HepG2 (cell line): ENCODE data around the gene ZFP37. TPM values are rescaled to one million over a fixed set of nuclear protein-coding genes. Genes with fewer than 3 reads are reported as not detected.

ENCODE experiments used
- BCLAF1 ChIP-seq: fragments of 450-650 bp; IDR thresholded peaks from 2 replicates; pipeline ENCODE4 v1.6.1; 2017; ENCODE audit warnings: mild to moderate bottlenecking
- FOXP1 ChIP-seq, 2 experiments: fragments of 450-650 bp in 1 of 2; IDR thresholded peaks; 2 replicates each; pipeline ENCODE4 v1.6.1; 2017 to 2018; ENCODE audit warnings: antibody characterized with exemption in 1 of 2
- HNRNPK ChIP-seq: fragments of 200-400 bp; formaldehyde crosslinking; IDR thresholded peaks from 2 replicates; pipeline ENCODE4 v1.6.1; 2018; ENCODE audit warnings: low read length, low read depth, moderate library complexity, mild to moderate bottlenecking; ENCODE audit not compliant: poor library complexity, severe bottlenecking
- HOXD1 ChIP-seq: sonication (generic); formaldehyde crosslinking; IDR thresholded peaks from 2 replicates; pipeline ENCODE4 v1.5.0; 2020; ENCODE audit warnings: missing genetic modification reagents
- KAT8 ChIP-seq: IDR thresholded peaks from 2 replicates; pipeline ENCODE4 v1.6.1; 2016; ENCODE audit warnings: missing genetic modification reagents, missing compliant biosample characterization
- NR1H2 ChIP-seq: sonication (generic); formaldehyde crosslinking; IDR thresholded peaks from 2 replicates; pipeline ENCODE4 v1.8.1; 2022; ENCODE audit warnings: low read depth, missing genetic modification reagents, borderline replicate concordance
- NR2C2 ChIP-seq: sonication (generic); formaldehyde crosslinking; IDR thresholded peaks from 2 replicates; pipeline ENCODE4 v1.4.0; 2020; ENCODE audit warnings: missing genetic modification reagents, mild to moderate bottlenecking, moderate library complexity, borderline replicate concordance
- PCBP1 ChIP-seq: fragments of 200-400 bp; formaldehyde crosslinking; IDR thresholded peaks from 2 replicates; pipeline ENCODE4 v1.6.1; 2017; ENCODE audit warnings: mild to moderate bottlenecking, low read depth, low read length, borderline replicate concordance
- SMC3 ChIP-seq: IDR thresholded peaks from 2 replicates; pipeline ENCODE4 v1.6.1; 2011; ENCODE audit warnings: low read length, improper control_type of control experiment
- SOX13 ChIP-seq, 3 experiments: fragments of 450-650 bp in 1 of 3; sonication (generic) in 1 of 3; formaldehyde crosslinking in 1 of 3; IDR thresholded peaks in 2 of 3; conservative IDR thresholded peaks in 1 of 3; 2 replicates each; pipeline versions ENCODE4 v1.5.0 to v1.6.1; 2016 to 2020; ENCODE audit warnings: antibody characterized with exemption in 1 of 3, mild to moderate bottlenecking in 1 of 3, missing compliant biosample characterization in 1 of 3, missing genetic modification reagents in 1 of 3, moderate library complexity in 1 of 3
- TOPORS ChIP-seq: sonication (generic); formaldehyde crosslinking; IDR thresholded peaks from 2 replicates; pipeline ENCODE4 v1.8.0; 2023; ENCODE audit warnings: mild to moderate bottlenecking, missing genetic modification reagents
- U2AF1 ChIP-seq: fragments of 200-400 bp; formaldehyde crosslinking; optimal IDR thresholded peaks from 2 replicates; pipeline ENCODE3; 2017; ENCODE audit warnings: mild to moderate bottlenecking, low read depth, low read length
- ZBED4 ChIP-seq: sonication (generic); formaldehyde crosslinking; IDR thresholded peaks from 2 replicates; pipeline ENCODE4 v1.4.0; 2020; ENCODE audit warnings: missing genetic modification reagents, borderline replicate concordance
- ZBTB25 ChIP-seq: IDR thresholded peaks from 2 replicates; pipeline ENCODE4 v1.6.1; 2018; ENCODE audit warnings: missing genetic modification reagents
- ZNF180 ChIP-seq: sonication (generic); formaldehyde crosslinking; IDR thresholded peaks from 2 replicates; pipeline ENCODE4 v1.4.0; 2020; ENCODE audit warnings: low read depth, missing genetic modification reagents, borderline replicate concordance
- ZNF224 ChIP-seq: sonication (generic); formaldehyde crosslinking; IDR thresholded peaks from 2 replicates; pipeline ENCODE4 v1.5.0; 2020; ENCODE audit warnings: mild to moderate bottlenecking, missing genetic modification reagents
- ZNF263 ChIP-seq: sonication (generic); formaldehyde crosslinking; IDR thresholded peaks from 2 replicates; pipeline ENCODE4 v1.4.0; 2020; ENCODE audit warnings: missing genetic modification reagents
- ZNF576 ChIP-seq: sonication (generic); formaldehyde crosslinking; IDR thresholded peaks from 2 replicates; pipeline ENCODE4 v1.4.0; 2020; ENCODE audit warnings: mild to moderate bottlenecking, missing genetic modification reagents
- ZNF790 ChIP-seq: sonication (generic); formaldehyde crosslinking; IDR thresholded peaks from 2 replicates; pipeline ENCODE4 v1.8.0; 2022; ENCODE audit warnings: missing genetic modification reagents, mild to moderate bottlenecking, borderline replicate concordance
- ZSCAN30 ChIP-seq: sonication (generic); formaldehyde crosslinking; IDR thresholded peaks from 2 replicates; pipeline ENCODE4 v1.5.0; 2020; ENCODE audit warnings: mild to moderate bottlenecking, missing genetic modification reagents
- polyA plus RNA-seq, 8 experiments: library from polyadenylated mRNA; depleted of rRNA in 3 of 8; stranded (reverse) in 7 of 8; unstranded in 1 of 8; fragments of >200 nt; fragmentation: Illumina TruSeq in 4 of 8; extraction: Trizol in 4 of 8; gene quantifications; 2 replicates each; pipeline versions ENCODE4 v1.2.1 to v1.2.3, GENCODE V29; 2011 to 2016; ENCODE audit warnings: low read depth in 4 of 8, missing spikeins in 1 of 8, mixed read lengths in 1 of 8; ENCODE audit not compliant: insufficient read depth in 1 of 8
- total RNA-seq, 5 experiments: library from RNA; depleted of rRNA; stranded (reverse); fragments of >200 nt; fragmentation: Illumina TruSeq; extraction: Trizol; gene quantifications; 2 replicates each; pipeline ENCODE4 v1.2.3, GENCODE V29; 2016; ENCODE audit warnings: low read depth in 1 of 5

The ZFP37 gene
- total and polyA plus RNA-seq, 2 of the 13 experiments (the other 11 are each of a cell fraction or from before 2014, with no cell fraction given), result 1.1 to 3.7 TPM

GRCh38 chr9:113056191-113057106 lies at the start of gene ZFP37 (continued):
- TF ChIP-seq ZBED4 (CRISPR knock-in tag), result peak; percentile 94
- no peak for TF ChIP-seq ZNF790 (CRISPR knock-in tag)
- no peak for TF ChIP-seq SMC3
- 0 out of 2 replicates have a peak, but pooled peaks have one; percentile 74 for TF ChIP-seq ZNF224
- TF ChIP-seq HOXD1, result no peak
- no peak for TF ChIP-seq ZNF576
- no peak for TF ChIP-seq FOXP1 (IDR thresholded peaks at IDR 0.05)
- TF ChIP-seq FOXP1 (CRISPR knock-in tag; IDR thresholded peaks at IDR 0.05), result no peak
- no peak for TF ChIP-seq TOPORS (CRISPR knock-in tag)
- no peak for TF ChIP-seq PCBP1
- TF ChIP-seq ZNF180 (CRISPR knock-in tag), result no peak
- no peak for TF ChIP-seq ZNF263 (CRISPR knock-in tag)
- TF ChIP-seq ZSCAN30, result no peak
- peak; percentile 94 for TF ChIP-seq KAT8 (CRISPR knock-in tag)
- peak; percentile 86 for TF ChIP-seq NR2C2
- no peak for TF ChIP-seq U2AF1
- TF ChIP-seq HNRNPK, result no peak
- no peak for TF ChIP-seq BCLAF1
- no peak for TF ChIP-seq NR1H2
- TF ChIP-seq SOX13 (IDR thresholded peaks at IDR 0.05), result no peak
- TF ChIP-seq SOX13 (CRISPR knock-in tag; conservative IDR thresholded peaks at IDR 0.05 in 1 of 2, IDR thresholded peaks at IDR 0.05 in 1 of 2), result peak in 1 of 2 experiments; percentile 35; a peak in 1 of 4 replicates
- TF ChIP-seq ZBTB25 (CRISPR knock-in tag), result peak; percentile 63; the same call in 1 of the 2 replicates
